ENCODE results near the gene NPLOC4.
"Not testable (repeated sequence)": the region's sequence is repeated elsewhere in the genome, so short reads cannot be mapped to it uniquely, and the experiment has no call there.

NPLOC4 gene

DNA sequence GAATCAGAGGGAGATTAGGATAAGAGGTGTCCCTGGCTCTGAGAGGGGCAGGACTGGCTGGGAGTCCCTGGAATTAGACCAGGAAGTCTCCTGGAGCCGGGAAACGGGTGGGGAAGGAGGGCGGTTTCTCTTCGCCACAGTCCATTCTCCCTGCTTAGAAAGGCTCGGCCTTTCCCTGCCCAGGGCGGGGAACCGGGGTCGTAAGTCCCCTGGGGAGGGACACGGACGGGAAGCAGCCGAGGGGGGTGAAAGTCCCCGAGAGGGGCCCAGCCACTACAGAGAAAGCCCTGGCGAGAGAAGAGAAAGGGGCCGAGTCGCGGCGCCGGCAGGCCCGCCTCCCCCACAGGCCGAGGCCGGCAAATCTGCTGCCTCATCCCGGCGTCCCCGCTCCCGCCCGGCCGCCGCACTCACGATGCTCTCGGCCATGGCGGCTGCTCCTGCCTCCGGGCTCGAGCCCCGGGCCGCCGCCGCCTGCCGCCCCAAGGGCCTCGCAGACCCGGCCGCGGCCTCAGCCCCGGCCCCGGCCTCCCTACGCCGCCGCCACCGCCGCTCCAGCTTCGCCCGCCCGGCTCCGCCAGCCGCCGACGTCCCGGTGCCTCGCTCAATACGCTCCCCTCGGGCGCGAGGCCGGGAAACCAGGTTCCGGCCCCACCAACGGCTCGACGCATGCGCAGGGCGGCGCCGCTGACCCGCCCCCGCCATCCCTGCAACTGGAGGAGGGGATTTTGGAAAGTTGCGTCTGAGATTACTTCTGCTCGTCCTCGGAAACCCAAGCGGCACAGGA, at the start of gene NPLOC4, which contains the start of gene TSPAN10:
Gene NPLOC4, minus strand, starts transcription at position 608 of the 784 bp plus-strand sequence. Its CDS starts 182 bp downstream, at position 426.
Gene TSPAN10, plus strand, starts transcription at position 692 of the 784 bp plus-strand sequence. CDS start 5,217 bp downstream, outside the sequence.
- in situ Hi-C loops (cut with MboI; ENCODE audit: low pct_unique_long_range_greater_than_20kb, low sequenced_read_pairs): no loop called here
- DNase-seq: peak; percentile 87

DNA sequence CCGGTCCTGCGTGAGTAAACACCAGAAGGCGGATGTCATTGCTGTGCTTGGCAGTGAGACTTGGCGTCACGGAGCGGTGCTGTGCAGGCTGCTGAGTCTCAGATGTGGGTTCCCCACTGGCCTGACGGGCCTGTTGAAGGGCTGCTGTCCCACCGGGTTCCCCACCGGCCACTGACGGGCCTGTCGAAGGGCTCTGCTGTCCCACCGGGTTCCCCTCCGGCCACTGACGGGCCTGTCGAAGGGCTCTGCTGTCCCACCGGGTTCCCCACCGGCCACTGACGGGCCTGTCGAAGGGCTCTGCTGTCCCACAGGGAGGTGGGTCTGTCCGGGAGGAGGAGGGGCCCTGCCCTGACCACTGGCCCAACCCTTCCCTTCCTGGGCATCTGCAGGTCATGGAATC, 49.7 kb upstream of the NPLOC4 start:
- in situ Hi-C loops (cut with MboI; ENCODE audit: low pct_unique_long_range_greater_than_20kb, low sequenced_read_pairs): no loop called here
- DNase-seq: no peak

DNA sequence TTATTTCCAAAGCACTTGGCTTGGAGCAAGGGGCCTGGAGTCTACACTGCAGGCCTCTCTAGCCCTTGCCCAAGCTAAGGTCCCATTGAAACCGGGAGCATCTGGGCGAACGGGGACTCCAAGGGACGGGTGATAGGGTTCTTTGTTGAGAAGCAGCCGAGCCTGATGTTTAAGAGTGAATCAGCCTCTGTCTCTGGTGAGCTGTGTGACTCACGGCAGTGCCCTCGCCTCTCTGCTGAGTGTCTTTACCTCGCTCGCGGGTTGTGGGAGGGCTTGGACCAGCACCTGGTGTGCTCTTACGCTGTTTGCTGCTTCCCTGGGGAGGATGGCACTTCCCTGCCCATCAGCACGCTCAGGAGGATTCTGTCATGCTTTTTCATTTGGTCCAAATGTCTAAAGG, 48.2 kb upstream of the NPLOC4 start:
- no peak for DNase-seq
- in situ Hi-C loops (cut with MboI; ENCODE audit: low pct_unique_long_range_greater_than_20kb, low sequenced_read_pairs): no loop called here

DNA sequence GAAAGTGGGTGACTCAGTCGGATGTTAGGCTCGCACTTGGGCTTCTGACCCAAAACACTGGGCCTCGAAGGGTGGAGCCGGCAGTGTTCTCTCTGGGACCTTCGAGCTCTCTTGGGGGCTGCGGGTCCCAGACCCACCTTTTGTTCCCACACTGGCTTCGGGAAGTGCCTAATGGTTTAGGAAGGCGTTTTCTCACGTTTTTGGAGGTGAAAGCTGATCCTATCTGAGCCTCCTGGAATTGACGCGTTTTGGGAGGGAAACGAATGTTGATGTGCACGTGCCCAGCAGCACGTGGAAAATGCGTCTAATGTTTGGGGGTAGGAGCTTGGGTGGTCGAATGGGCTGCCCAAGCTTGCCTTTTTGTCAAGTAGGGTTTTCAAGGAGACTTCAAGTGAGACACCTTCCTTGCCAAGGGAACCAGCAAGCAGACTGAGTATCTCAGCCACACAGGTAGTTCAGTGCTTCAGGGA, 47.6 kb upstream of the NPLOC4 start:
- no peak for DNase-seq
- in situ Hi-C loops (cut with MboI; ENCODE audit: low pct_unique_long_range_greater_than_20kb, low sequenced_read_pairs): no loop called here

DNA sequence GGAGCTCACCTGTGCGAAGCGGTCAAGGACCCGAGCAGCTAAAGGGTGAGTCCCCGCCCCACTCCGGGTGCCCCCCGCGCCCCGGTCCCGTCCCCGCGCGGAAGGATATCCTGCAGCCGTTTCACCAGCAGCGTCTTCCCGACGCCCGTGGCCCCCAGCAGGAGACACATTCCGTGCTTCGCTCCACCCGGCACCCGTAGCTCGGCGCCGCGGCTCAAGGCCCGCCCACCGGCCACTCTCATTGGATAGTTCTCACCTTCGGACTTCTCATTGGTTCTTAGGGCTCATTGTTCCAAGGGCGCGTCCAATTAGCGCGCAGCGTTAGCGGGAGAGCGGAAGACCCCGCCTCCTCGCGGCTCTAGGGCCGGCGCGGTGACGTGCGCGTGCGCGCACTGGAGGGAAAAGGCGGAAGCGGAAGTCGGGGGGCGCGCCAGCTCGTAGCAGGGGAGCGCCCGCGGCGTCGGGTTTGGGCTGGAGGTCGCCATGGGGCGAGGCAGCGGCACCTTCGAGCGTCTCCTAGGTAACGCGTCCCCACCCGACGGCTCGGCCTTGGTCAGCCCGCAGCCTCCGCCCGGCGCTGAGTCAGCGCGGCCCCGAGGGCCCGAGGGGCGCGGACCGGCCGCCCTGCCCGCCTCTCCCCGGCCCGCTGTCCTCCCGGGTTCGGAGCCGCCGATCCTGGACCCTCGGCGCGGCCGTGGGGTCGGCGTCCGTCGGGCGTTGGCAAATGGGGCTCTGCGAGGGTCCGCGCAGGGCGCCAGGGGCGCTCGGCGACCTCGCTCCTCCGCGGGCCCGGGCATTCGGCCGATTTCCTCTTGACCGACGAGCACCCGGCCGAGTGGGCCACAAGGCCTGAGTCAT, 46.9 kb upstream of the NPLOC4 start, which contains the start of the genes ARL16 and HGS:
Gene ARL16, minus strand, starts transcription at position 214 of the 858 bp plus-strand sequence. Its CDS starts 44 bp downstream, at position 170.
Gene HGS, plus strand, starts transcription at position 428 of the 858 bp plus-strand sequence. Its CDS starts 56 bp downstream, at position 484.
- in situ Hi-C loops (cut with MboI; ENCODE audit: low pct_unique_long_range_greater_than_20kb, low sequenced_read_pairs): no loop called here
- peak; percentile 99 for DNase-seq

DNA sequence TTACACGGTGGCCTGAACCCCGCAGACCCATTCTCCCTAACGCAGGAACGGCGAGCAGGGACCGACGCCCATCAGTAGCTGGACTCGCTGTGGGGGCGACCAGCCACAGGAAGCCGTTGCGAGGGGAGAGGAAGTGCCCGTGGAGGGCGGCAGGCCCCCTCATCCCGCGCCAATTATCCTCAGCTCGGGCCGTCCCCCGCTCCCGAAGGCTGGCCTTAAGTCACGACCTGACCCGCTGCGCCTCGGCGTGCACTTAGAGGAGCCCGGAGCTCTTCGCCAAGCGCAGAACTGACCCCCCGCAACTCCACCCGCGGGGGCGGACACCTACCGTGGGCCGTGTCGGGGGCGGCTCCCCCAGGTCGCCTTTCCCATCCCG, 46.3 kb upstream of the NPLOC4 start:
- DNase-seq: peak; percentile 31
- in situ Hi-C loops (cut with MboI; ENCODE audit: low pct_unique_long_range_greater_than_20kb, low sequenced_read_pairs): no loop called here

DNA sequence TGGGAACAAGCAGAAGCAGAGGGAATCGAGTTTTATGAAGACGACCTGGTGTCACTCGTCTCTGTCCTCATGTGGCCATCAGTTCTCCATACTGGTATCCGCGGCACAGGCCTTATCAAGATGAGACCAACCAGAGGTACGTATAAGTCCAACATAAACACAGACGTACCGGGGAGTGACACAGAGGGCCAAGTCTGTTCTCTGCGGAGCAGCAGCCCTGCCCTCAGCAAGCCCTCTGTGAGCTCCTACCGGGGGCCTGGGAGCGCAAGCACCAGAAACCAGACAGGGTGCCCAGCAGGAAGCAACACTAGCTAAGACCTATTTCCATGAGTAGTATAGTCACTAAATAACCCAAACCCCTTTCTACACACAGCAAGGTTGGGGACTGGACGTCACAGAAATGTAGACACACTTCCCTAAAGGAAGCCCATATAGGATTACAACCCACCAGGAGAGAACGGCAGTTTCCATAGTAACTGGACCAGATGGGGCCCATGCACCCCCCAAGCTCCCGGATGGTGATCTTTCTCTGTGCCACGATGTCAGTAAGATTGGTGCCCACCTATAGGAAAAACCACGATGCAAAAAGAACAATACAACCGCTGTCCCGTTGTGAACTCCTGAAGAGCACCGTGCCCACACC, 45.8 kb upstream of the NPLOC4 start:
- peak; percentile 36 for DNase-seq
- in situ Hi-C loops (cut with MboI; ENCODE audit: low pct_unique_long_range_greater_than_20kb, low sequenced_read_pairs): no loop called here

DNA sequence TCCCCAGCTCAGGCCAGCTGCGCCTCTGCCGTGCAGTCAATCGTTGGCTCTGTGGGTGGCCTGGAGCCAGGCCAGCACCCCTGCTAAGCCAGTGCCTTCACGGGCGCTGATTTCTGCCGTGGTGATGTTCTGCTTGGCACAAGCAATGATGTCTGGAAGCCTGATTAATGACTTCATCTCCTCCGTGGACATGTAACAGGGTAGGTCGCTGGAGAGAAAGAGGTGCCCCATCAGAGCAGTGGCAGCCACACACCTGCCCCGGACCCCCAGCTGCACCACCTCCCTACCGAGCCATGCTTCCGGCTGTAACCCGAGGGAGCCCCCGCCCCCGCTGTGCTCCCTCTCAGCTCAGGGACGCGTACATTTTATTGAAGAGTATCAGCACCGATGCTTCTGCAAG, 44.8 kb upstream of the NPLOC4 start:
- in situ Hi-C loops (cut with MboI; ENCODE audit: low pct_unique_long_range_greater_than_20kb, low sequenced_read_pairs): no loop called here
- DNase-seq: no peak

DNA sequence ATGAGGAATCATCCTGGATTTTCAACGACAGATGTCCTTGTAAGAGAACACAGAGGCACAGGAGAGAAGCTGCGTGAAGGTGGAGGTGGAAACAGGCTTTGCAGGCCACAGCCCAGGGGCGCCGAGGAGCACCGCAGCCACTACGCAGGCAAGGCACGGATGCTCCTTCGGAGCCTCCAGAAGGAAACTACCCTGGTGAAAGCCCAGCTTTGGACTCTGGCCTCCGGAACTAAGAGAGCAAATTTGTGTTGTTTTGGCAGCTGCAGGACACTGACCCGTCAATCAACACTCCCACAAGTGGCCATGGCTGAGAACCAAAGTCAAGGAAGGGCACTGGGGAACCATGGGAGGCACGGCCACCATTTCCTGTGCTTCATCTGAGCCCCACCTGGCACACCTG, 43.2 kb upstream of the NPLOC4 start:
- no peak for DNase-seq
- in situ Hi-C loops (cut with MboI; ENCODE audit: low pct_unique_long_range_greater_than_20kb, low sequenced_read_pairs): no loop called here

DNA sequence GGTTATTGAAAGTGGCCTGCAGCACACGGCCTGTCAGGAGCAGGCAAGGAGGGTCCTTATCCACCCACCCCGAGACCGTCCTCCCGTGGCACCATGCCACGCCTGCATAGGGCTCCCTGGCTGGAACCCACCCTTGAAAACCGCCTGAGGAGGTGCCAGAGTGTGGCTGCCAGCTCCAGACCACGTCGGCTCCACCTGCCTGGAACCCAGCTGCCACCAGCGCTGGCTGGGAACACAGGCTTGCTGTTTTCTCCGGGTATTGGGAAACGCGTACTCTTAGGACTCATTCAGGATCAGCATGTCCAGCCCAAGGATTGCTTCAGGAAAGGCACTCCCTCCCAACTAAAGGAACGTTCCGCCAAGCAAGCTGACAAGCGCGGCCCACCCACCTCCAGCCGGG, 40.0 kb upstream of the NPLOC4 start:
- no peak for DNase-seq
- in situ Hi-C loops (cut with MboI; ENCODE audit: low pct_unique_long_range_greater_than_20kb, low sequenced_read_pairs): no loop called here

DNA sequence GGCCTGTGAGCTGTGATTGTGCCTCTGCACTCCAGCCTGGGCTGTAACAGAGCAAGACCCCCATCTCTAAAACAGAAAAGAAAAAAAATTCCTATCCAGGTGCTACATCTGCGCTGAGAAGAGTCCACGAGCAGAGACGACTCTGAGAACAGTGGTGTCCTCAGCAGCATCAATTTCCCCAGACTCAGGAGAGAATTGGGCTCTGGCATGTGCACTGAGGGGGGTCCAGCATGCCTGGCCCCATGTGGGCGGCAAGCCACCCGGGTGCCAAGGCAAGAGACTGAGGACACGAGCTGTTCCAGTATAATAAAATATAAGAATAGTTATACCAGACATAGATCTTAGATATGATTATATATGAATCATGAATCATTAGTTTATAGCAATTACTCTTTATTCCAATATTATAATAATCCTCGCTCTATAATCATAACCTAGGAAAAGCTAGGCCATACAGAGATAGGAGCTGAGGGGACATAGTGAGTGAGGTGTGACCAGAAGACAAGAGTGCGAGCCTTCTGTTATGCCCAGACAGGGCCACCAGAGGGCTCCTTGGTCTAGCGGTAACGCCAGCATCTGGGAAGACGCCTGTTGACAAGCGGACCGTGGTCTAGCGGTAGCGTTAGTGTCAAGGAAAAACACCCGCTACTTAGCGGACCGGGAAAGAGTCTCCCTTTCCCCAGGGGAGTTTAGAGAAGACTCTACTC, 38.8 kb upstream of the NPLOC4 start:
- in situ Hi-C loops (cut with MboI; ENCODE audit: low pct_unique_long_range_greater_than_20kb, low sequenced_read_pairs): not testable (repeated sequence)
- peak; percentile 70 for DNase-seq

DNA sequence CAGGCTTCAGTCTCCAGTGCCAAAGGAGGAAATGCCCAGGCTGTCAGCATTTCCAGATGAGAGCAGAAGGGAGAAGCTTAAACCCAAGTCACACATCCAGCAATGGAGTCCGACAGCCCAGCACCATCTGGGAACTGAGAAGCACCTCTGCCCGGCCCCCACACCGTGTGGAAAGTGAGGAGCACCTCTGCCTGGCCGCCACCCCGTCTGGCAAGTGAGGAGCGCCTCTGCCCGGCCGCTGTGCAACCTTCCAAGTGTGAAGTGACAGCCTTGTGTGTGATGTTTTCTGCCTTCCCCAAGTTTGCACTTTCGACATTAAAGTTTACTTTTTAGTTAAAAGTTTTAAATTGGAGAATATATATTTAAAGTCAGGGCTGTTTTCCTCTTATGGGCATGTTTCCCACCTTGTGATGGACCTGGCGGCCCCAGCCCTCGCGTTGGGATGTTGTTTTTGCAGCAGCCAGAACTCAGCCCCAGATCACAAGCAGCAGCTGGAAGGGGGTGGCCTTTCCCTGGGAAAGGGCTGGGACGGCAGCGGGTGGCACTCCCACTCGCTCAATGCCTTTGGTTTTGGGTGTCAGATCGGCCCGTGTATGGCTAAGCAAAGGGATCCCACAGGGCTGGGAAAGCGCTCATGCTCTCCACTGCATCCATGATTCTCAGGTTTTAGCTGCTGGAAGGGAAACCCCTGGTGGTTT, 36.8 kb upstream of the NPLOC4 start:
- in situ Hi-C loops (cut with MboI; ENCODE audit: low pct_unique_long_range_greater_than_20kb, low sequenced_read_pairs): no loop called here
- no peak for DNase-seq

DNA sequence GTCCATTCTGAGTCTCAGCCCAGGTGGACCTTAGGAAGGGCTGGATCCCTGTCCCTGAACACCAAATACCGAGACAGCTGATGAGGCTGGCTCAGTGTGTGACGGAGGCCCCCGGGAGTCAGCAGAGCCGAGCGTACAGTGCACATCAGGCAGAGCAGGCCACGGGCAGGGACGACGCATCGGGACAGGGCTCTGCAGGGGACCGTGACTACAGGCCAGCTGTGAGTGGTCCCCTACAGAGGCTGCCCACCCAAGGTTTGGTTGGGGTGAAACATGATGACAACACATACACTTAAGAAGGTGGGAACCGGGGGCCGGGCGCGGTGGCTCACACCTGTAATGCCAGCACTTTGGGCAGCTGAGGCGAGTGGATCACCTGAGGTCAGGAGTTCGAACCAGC, 36.0 kb upstream of the NPLOC4 start:
- in situ Hi-C loops (cut with MboI; ENCODE audit: low pct_unique_long_range_greater_than_20kb, low sequenced_read_pairs): no loop called here
- no peak for DNase-seq

DNA sequence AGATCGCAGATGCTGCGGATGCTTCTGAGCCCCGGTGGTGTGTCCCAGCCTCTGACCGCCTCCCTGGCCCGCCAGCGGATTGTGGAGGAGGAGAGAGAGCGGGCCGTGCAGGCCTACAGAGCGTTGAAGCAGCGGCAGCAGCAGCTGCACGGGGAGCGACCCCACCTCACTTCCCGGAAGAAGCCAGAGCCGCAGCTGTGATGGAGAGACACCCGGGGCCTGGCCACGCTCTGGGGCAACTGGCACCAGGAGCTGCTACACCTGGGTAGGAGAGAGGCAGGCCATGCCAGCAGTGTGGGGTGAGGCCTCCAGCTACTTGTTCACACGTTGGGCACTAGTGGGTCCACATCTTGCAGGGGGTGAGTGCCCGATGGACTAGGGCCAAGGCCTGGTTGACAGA, 35.6 kb upstream of the NPLOC4 start:
- in situ Hi-C loops (cut with MboI; ENCODE audit: low pct_unique_long_range_greater_than_20kb, low sequenced_read_pairs): no loop called here
- DNase-seq: no peak

DNA sequence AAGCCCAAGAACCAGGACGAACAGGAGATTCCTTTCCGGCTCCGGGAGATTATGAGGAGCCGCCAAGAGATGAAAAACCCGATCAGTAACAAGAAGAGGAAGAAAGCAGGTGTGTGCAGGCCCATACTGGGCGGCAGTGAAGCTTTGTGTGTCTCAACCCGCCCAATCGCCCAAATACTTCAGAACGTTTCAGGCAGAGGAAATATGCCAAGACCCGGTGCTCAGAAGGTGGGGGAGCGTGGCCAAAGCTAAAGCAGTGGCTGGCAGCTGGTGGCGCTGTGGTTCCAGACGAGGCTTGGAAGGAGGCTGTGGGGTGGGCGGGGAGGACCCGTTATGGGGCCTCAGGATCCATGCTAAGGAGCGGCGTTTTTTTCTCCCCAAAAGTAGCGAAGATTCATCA, 30.8 kb upstream of the NPLOC4 start:
- in situ Hi-C loops (cut with MboI; ENCODE audit: low pct_unique_long_range_greater_than_20kb, low sequenced_read_pairs): no loop called here

DNA sequence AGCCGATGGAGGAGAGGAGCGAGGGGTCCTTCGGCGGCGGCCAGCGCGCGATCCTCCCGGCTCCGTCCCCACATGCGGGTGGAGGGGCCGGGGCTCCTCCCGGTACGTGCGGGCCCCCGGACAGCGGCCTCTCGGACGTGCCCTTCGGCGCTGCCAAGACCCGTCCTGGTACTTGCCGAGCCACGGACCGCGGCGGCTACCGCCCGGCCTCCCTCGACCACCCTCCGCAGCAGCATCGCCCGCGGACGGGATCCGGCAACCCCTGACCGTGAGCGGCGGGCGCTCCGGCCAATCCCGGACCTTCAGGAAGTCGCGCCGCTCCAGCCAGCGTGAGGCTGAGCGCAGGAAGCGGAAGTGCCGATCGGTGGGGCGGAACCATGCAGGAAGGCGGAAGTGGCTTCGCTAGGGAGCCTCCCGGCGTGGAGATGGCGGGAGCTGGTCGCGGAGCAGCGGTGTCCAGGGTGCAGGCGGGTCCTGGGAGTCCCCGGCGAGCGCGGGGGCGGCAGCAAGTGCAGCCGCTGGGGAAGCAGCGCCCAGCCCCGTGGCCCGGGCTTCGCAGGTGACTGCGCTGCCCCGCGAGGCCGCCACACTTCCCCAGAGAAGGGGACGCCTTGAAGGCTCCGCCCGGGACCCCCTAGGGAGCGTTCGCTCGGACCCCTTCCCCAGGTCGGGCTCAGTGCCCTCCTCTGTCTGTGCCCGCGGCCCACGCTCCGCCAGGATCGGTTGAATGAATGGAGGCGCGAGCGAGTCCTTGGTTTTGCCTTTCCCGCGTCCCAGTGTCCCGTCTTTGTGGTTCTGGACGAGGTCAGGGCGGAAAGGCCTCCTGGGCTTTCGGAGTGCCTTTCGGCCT, 29.7 kb upstream of the NPLOC4 start, which contains the start of the genes CCDC137 and OXLD1:
Gene CCDC137, plus strand, starts transcription at position 396 of the 850 bp plus-strand sequence. Its CDS starts 30 bp downstream, at position 426.
Gene OXLD1, minus strand, starts transcription at position 264 of the 850 bp plus-strand sequence. Its CDS starts 28 bp downstream, at position 236.
- in situ Hi-C loops (cut with MboI; ENCODE audit: low pct_unique_long_range_greater_than_20kb, low sequenced_read_pairs): no loop called here
- DNase-seq: peak; percentile 94

More for the DNA sequence above, 30.8 kb upstream of the NPLOC4 start:
- DNase-seq: peak; percentile 62

DNA sequence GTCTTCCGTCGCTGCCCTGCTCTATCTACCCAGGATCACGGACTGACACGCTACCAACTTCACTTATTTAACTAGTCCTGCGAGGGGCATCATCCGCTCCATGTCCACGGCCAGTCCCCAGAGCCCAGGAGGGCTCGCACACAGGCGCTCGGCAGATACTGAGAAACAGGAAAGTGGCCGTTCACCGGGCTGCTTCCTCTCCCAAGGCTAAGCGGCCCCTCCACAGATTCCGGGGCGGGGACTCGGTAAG, 29.1 kb upstream of the NPLOC4 start:
- in situ Hi-C loops (cut with MboI; ENCODE audit: low pct_unique_long_range_greater_than_20kb, low sequenced_read_pairs): no loop called here

More for the DNA sequence above, 29.1 kb upstream of the NPLOC4 start:
- DNase-seq: no peak
